Lung (tissue), 12 donors: ENCODE results near the gene CD2. TPM values are rescaled to one million over a fixed set of nuclear protein-coding genes. Genes with fewer than 3 reads are reported as not detected.

Experiments used
- ATAC-seq: fragments of 200-7000 bp; cut with Tn5 transposase; one replicate; pipeline ENCODE4 v1.9.1; 2020; ENCODE audit warnings: moderate number of reproducible peaks; ENCODE audit not compliant: insufficient read depth, low FRiP score
- DNase-seq, 3 donors: peaks; one replicate each; pipeline ENCODE4 v3.0.0-alpha.2; 2013 to 2017
- H3K27ac ChIP-seq, 2 donors: one replicate each; pipeline ENCODE4 v1.5.1; 2013; ENCODE audit warnings: mild to moderate bottlenecking in 2 of 2, moderate library complexity in 2 of 2, control low read depth in 1 of 2, inconsistent platforms in 1 of 2, low read depth in 1 of 2, low read length in 1 of 2
- H3K27me3 ChIP-seq, 3 donors: one replicate each; pipeline ENCODE4 v1.5.1; 2013; ENCODE audit warnings: low read length in 2 of 3; ENCODE audit not compliant: control insufficient read depth in 3 of 3, insufficient read depth in 3 of 3
- H3K36me3 ChIP-seq, 4 donors: one replicate each; pipeline ENCODE4 v1.5.1; 2013; ENCODE audit warnings: low read length in 4 of 4, mild to moderate bottlenecking in 1 of 4, moderate library complexity in 1 of 4; ENCODE audit not compliant: control insufficient read depth in 4 of 4, insufficient read depth in 4 of 4
- H3K4me1 ChIP-seq, 5 donors: one replicate each; pipeline ENCODE4 v1.5.1; 2013; ENCODE audit warnings: low read length in 5 of 5, mild to moderate bottlenecking in 2 of 5, moderate library complexity in 1 of 5; ENCODE audit not compliant: control insufficient read depth in 5 of 5, insufficient read depth in 5 of 5
- H3K4me3 ChIP-seq: one replicate; pipeline ENCODE4 v1.5.1; 2013; ENCODE audit warnings: mild to moderate bottlenecking, control low read depth, moderate library complexity
- H3K9ac ChIP-seq, 2 donors: one replicate each; pipeline ENCODE4 v1.5.1; 2013; ENCODE audit warnings: low read length in 2 of 2, control low read depth in 1 of 2; ENCODE audit not compliant: insufficient read depth in 1 of 2
- H3K9me3 ChIP-seq, 4 donors: one replicate each; pipeline ENCODE4 v1.5.1; 2013; ENCODE audit warnings: low read length in 3 of 4, mild to moderate bottlenecking in 1 of 4, moderate library complexity in 1 of 4; ENCODE audit not compliant: control insufficient read depth in 4 of 4, insufficient read depth in 3 of 4
- CTCF ChIP-seq: IDR thresholded peaks from 2 replicates; pipeline ENCODE4 v1.5.1; 2012; ENCODE audit warnings: mild to moderate bottlenecking; ENCODE audit errors: control extremely low read depth, extremely low read depth
- WGBS, 2 donors: extraction: QIAGEN DNeasy Blood & Tissue Kit; methylation state at CpG; one replicate each; pipeline ENCODE4 v1.1.7; 2013; 5-methylcytosine and 5-hydroxymethylcytosine counted together
- polyA plus RNA-seq, 2 donors: library from polyadenylated mRNA; stranded (reverse); fragments of 200-250 nt; gene quantifications; one replicate each; pipeline ENCODE4 v1.2.1, GENCODE V29; 2013
- total RNA-seq, 2 donors: library from RNA; depleted of rRNA in 1 of 2; stranded (reverse); fragments of >200 nt in 1 of 2; gene quantifications; one replicate each; pipeline ENCODE4 v1.2.1, GENCODE V29; 2014 to 2021
- donor health status: control.
- donor health status: control.
- donor health status: Bipolar disorder and iron deficiency.
- donor health status: healthy.
- donor health status: DM: yes; HTN: yes; CAD: no.

Gene CD2
- total and polyA plus RNA-seq, 4 donors = 2.4 to 5.2 (median 4.9) TPM

DNA sequence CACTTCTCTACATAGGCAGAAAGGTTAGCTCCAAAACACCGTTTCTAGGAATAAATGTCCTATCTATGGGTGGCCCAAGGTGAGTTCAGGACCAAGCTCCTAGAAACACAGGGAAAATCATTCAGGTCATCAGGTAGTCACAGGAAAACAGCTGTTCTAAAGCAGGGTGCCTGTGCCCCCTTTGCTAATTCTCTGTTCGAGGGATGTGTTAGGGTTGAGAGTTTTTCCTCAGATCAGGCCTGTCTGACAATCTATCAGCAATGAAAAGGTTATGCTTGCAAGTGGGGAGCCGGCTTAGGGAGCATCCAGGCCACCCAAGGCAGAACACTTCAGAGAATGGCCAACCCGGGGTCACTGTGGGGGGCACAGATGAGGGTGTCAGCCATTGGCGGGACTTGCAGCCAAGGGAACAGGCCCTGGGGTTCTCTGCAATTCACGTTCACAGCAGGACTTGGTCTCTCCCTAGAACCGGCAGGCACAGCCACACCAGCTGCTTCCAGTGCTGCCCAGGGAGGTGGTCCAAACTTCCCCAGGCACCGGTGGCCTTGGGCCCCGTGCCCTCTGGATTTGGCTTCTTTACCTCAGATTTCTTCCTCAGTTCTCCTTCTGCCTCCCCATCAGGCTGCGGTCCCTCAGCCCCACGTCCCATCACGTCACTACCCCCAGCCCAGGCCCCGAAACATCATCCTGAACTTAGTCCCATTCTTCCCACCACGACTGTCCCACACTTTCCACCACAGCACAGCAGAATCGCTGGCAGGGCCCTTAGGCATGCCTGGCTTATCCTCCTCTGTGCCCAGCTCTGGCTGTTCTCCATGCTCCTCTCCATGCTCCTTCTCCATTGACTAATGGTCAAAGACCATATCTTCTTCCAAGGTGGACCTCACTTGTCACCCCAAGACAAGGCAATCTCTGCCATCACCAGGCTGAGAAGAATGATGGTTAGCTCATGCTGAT is 11.0 kb downstream of the CD2 start:
- peaks cover 0 to 22% (median 3%) of the 10 kb centered on the region in 5 donors for H3K4me1 ChIP-seq
- TF ChIP-seq CTCF = no peak
- DNase-seq (no peak), ATAC-seq (no peak)
- H3K9ac ChIP-seq = no peak overlapping the region
- H3K9me3 ChIP-seq = no peaks in the 10 kb centered on the region
- no peak overlapping the region for H3K4me3 ChIP-seq
- H3K27ac ChIP-seq = no peak overlapping the region
- no peaks in the 10 kb centered on the region for H3K36me3 ChIP-seq
- 90 to 93% methylated on average over 15 of the region's 15 CpGs for WGBS, 2 donors
- H3K27me3 ChIP-seq = no peaks in the 10 kb centered on the region

DNA sequence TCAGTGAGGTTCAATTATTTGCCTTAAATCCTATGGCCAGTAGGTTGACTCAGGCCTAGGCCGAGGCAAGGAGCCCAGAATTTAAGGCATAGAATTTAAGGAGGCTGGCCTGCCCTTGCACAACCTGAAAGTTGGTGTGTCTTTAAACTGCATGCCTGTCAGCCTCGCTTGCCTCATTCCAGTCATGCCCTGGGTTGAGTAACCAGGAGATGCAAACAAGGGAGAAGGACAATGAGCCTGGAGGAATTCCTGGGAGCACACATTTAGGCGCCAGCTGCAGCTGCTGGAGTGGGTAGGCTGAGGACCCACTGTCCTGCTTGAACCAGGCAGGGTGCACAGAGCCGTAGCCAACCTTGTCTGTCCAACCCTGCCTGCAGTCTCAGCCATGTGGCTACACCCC is 11.7 kb downstream of the CD2 start:
- Histone ChIP-seq H3K27me3 (no peaks in the 10 kb centered on the region), H3K27ac (no peak overlapping the region), H3K4me1 (peaks cover 0 to 22% (median 3%) of the 10 kb centered on the region in 5 donors), H3K4me3 (no peak overlapping the region), H3K9ac (no peak overlapping the region), H3K36me3 (no peaks in the 10 kb centered on the region), H3K9me3 (no peaks in the 10 kb centered on the region)
- no peak for ATAC-seq
- WGBS, 2 donors = 74 to 77% methylated on average over 4 of the region's 4 CpGs
- DNase-seq = no peak
- no peak for TF ChIP-seq CTCF

GRCh38 chr1:116766616-116767469 is 12.6 kb downstream of the CD2 start:
- no peak for ATAC-seq

More at GRCh38 chr1:116766616-116767469, 12.6 kb downstream of the CD2 start:
- no peaks in the 10 kb centered on the region for H3K36me3 ChIP-seq
- H3K9ac ChIP-seq = no peak overlapping the region
- H3K4me1 ChIP-seq = peaks cover 0 to 22% (median 3%) of the 10 kb centered on the region in 5 donors
- no peak overlapping the region for H3K4me3 ChIP-seq
- TF ChIP-seq CTCF = no peak
- WGBS, 2 donors = 88 to 96% methylated on average over 13 of the region's 13 CpGs
- no peak for DNase-seq
- H3K27ac ChIP-seq = no peak overlapping the region
- H3K27me3 ChIP-seq = no peaks in the 10 kb centered on the region
- no peaks in the 10 kb centered on the region for H3K9me3 ChIP-seq
